ENCODE data around the gene DMRTC1B.
"Not testable (repeated sequence)": the region's sequence is repeated elsewhere in the genome, so short reads cannot be mapped to it uniquely, and the experiment has no call there.

The DMRTC1B gene, protein sequence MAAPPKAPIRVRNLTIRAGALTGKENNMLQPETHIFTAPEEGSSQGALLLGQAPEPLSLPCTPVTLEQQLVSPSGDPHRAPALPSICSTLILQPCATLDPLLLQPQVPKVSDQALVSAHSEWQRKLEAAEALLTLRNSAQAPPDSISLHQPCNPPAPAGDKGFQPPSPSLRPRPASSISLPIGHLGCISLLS

DNA sequence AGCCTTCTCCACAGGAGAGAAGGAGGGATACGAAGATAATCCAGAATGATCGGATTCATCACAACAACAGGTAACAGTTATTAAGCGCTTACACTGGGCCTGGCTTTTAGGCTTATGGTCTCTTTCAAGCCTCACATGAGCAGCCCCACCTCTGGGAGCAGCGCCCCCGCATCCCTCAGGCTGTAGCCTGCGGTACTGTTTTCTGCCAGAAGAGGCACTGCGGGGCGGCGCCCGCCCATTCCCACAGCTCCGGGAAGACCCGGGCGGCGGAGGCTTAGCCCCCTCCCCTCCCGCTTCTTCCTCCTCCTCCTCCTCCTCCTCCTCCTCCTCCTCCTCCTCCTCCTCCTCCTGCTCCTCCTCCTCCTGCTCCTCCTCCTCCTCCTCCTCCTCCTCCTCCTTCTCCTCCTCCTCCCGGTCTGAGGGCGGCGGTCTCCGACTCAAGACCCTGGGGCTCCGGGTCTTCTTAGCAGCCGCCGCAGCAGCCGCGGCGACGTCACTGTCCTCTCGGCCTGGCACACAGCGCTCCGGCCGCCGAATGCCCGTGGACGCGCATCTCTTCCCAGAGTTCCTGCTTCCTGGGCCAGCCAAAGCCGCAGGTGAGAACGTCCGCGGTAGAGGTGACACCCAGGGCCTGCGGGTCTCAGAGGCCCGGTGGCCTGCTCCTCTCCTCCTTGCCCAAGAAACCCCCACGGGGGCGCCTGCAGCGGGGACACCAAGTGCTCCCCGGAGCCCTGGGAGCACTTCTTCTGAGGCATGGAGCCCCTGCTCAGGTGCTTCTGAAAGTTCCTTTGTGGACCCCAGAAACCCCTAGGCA is at the start of gene DMRTC1B:
TSS of gene DMRTC1B (plus strand) at position 238 of the 814 bp plus-strand sequence. CDS start 68,246 bp downstream, outside the sequence.
- not testable (repeated sequence) for DNase-seq

DNA sequence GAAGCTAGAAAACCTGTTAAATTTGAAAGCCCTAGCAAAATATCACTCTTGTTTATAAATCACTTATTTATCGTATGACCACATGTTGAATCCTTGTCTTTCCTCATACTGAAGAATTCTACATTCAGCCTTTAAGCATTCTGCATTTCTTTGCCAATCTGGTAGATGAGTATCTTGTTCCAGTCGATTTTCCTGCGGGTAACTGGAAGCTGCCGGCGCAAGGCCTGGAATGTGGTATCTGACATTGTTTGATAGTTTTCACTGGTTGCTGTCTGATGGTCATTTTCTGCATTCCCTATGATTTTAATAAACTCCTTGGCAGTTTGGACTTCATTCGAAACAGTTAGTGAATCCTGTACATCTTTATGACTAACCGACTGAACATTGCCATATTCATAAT is 48.8 kb upstream of the DMRTC1B start:
- DNase-seq, result no peak

DNA sequence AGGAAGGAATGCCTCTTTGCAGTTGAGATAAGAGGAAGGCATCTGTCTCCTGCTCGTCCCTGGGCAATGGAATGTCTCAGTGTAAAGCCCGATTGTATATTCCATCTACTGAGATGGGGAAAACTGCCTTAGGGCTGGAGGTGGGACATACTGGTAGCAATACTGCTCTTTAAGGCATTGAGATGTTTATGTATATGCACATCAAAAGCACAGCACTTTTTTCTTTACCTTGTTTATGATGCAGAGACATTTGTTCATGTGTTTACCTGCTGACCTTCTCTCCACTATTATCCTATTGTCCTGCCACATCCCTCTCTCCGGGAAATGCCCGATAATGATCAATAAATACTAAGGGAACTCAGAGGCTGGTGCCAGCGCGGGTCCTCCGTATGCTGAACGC is 43.1 kb upstream of the DMRTC1B start:
- DNase-seq, result not testable (repeated sequence)

DNA sequence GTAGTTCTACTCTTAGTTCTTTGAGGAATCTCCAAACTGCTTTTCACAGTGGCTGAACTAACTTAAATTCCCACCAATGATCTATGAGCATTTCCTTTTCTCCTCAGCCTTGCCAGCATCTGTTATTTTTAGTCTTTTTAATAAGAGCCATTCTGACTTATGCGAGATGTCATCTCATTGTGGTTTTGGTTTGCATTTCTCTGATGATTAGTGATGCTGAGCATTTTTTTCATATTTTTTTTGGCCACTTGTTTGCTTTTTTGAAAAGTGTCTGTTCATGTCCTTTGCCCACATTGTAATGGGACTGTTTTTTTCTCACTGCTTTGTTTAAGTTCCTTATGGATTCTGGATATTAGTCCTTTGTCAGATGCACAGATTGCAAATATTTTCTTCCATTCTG is 41.1 kb upstream of the DMRTC1B start:
- DNase-seq, result no peak

DNA sequence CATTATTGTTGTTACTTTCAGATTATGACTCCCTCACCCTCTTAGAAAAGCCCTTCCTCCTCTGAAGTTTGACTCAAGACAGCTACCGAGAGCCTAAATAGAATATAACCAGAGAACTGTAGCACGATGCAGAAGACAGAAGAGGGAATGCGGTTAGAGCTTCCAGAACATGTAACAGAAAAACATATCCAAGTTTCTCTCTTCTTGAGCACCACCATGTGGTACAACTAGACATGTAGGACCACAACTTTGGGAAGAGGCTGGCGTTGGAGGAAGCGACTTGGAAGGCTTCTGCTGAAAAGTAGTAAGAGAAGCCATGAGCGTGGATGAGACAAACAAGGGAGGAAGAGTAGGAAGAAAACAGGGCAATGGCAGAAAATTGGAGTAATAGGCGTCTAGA is 31.1 kb upstream of the DMRTC1B start:
- DNase-seq, result not testable (repeated sequence)

DNA sequence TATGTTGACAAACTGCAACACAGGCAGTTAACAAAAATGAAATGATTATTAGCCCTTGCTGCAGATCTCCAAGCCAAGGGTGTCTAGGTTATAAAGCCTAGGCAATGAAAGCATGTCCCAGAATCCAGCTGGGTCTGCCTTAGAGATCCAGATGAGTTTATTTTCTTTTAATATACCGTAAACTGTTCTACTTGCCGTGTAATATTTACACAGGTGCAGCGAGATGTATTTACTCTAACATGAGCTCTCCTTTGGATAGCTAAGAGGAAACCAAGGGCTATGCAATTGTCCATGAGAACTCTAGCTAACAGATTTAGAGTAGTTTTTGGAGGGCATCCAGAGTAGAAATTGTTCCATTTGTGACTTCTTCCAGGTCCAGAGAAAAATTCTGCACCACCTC is 28.1 kb upstream of the DMRTC1B start:
- DNase-seq, result not testable (repeated sequence)

DNA sequence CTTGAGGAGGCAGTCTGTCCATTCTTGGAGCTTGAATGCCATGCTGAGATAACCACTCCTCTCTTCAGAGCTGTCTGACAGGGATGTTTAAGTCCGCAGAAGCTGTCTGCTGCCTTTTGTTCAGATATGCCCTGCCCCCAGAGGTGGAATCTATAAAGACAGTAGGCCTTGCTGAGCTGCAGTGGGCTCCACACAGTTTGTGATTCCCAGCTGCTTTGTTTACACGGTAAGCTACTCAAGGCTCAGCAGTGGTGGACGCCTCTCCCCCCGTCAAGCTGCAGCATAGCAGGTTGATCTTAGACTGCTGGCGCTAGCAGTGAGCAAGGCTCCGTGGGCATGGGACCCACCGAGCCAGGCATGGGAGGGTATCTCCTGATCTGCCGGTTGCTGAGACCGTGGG is 16.2 kb upstream of the DMRTC1B start:
- not testable (repeated sequence) for DNase-seq

DNA sequence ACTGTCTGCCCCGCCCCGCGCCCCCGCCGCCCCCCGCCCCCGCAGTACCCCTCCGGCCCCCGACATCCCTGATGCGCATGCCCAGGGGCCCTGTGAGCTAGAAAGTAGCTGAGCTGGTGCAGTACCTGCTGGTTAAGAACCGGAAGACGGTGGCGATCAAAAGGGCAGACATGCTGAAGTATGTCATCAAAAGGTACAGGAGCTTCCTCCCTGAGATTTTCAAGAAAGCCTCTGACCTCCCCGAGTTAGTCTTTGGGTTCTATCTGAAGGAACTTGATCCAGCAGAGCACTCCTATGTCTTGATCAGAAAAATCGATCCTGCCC is 739 bp downstream of the DMRTC1B start:
- not testable (repeated sequence) for DNase-seq

DNA sequence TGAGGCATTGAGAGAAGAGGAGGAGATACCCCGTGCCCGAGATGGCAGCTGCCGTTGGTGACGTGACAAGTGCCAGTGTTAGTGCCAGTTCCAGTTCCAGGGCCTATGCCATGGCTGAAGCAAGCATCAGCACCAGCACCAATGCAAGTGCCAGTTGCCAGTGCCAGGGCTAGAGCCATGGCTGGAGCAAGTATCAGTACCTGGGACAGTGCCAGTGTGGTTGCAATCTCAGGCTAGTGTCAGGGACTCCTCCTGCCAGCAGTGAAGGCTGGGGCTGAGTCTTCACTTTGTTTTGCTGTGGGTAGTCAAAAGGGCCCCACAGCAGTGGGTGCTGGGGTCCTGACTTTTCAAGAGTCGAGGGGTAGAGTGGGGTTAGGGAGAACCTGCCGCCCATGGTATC is 1.5 kb downstream of the DMRTC1B start:
- DNase-seq, result not testable (repeated sequence)

DNA sequence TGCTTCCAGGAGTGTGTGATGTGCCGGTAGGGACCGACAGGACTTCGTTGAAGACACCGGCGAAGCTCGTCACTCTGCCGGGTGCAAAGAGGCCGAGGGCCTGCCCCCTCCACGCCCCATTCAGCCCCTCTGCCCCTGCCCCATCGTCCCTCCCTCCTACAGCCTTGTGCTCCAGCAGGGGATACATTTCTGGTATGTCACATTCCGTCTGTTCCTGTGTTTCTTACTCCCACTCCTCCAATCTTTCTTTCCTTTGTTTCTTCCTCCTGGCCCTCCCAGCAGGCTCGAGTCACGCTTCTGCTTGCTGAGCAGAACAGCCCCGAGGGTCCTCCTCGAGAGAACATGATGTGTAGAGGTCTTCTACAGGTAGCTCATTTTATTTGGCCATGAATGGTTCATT is 5.9 kb downstream of the DMRTC1B start, which contains the start of gene FAM236B:
TSS of gene FAM236B (minus strand) at position 101 of the 400 bp plus-strand sequence. CDS start at position 1, 100 bp downstream.
- DNase-seq, result not testable (repeated sequence)

DNA sequence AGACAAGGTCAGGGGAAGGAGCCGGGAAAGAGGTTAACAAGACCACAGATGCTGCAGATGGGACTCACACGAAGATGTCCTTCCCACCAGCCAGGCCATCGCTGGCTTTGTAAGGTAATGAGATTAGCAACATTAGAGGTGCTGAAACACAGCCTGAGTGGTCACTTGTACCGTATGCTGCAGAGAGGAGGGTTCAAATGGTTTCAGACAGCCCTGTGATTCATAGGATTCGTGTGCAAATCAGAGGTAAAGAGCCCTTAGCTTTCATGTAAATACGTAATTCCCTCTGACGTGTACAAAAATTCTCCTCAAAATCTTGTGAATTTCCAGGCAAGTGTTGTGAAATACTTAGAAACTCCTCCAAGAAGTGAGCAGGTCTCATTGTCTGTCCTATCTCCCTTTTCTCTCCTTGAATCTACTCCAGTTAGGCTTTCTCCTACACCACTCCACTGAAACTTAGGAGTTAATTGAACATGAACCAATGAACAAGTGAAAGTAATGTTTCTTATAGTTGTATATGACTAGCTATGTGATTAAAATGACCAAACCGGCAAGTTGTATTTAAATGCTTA is 6.8 kb downstream of the DMRTC1B start:
- DNase-seq, result not testable (repeated sequence)

DNA sequence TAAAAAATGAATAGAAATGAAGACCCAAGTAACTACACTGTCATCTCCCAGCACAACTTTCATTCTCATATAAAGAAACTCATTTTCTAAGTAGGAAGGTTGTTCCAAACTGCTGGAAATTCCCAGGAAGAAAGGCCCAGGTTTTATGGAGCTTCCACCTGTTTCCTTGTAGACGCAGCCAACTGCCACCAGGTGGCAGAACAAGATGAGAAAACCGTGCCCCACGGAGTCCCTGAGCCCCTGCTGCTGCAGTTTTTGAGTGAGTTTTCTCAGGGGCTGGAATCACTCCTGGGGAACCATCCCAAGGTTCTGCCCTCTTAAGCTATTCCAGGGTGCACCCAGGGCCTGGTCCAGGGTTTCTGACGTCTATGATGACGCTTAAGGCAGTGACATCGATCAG is 7.3 kb downstream of the DMRTC1B start:
- not testable (repeated sequence) for DNase-seq

DNA sequence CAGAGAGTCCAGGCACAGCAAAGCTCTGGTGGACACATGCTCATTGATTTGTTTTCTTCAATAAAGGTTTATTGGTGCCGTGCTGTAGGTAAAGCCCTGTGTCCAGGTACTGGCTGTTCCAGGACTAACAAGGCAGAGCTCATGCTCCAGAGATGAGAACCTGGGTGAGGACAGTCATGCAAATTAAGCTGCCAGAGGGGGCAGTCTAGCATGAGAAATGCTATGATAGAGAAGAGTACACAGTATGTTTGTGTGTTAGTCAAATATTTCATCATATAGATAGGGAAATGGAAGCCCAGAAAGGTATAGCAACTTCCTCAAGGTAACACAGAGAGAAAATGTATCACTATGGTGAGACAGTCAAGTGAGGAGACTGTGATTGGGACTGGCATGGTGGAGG is 11.5 kb downstream of the DMRTC1B start:
- DNase-seq, result not testable (repeated sequence)

DNA sequence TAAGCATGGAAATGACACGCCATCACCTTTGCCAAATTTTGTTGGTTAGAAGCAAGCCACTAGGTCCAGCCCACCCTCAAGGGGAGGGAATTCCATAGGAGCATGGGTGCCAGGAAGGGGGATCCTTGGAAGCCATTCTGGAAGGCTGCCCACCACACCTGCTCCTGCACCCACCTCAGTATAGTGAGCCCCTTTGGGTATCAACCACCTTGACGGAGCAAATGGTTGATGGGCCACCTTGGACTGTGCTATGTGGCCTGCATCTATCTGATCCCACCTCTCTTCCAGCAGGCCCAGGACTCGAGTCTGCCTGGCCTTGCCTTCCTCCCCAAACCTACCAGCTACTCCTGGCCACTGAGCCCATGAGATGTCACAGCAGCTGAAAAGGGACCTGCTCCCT is 13.7 kb downstream of the DMRTC1B start:
- not testable (repeated sequence) for DNase-seq

DNA sequence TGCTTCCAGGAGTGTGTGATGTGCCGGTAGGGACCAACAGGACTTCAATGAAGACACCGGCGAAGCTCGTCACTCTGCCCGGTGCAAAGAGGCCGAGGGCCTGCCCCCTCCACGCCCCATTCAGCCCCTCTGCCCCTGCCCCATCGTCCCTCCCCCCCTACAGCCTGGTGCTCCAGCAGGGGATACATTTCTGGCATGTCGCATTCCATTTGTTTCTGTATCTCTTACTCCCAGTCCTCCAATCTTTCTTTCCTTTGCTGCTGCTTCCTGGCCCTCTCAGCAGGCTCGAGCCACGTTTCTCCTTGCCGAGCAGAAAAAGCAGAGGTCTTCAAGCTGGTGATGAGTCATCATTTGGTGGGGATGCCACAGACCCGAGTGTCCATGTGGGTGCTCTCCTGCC is 31.4 kb downstream of the DMRTC1B start, which contains the start of gene FAM236D:
TSS of gene FAM236D (minus strand) at position 101 of the 400 bp plus-strand sequence. CDS start at position 1, 100 bp downstream.
- DNase-seq, result not testable (repeated sequence)

DNA sequence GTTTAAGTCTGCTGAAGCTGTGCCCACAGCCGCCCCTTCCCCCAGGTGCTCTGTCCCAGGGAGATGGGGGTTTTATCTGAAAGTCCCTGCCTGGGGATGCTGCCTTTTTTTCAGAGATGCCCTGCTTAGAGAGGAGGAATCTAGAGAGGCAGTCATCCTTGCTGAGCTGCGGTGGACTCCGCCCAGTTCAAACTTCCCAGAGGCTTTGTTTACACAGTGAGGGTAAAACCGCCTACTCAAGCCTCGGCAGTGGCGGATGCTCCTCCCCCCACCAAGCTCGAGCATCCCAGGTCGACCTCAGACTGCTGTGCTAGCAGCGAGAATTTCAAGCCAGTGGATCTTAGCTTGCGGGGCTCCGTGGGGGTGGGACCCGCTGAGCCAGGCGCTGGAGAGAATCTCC is 54.0 kb downstream of the DMRTC1B start:
- not testable (repeated sequence) for DNase-seq

DNA sequence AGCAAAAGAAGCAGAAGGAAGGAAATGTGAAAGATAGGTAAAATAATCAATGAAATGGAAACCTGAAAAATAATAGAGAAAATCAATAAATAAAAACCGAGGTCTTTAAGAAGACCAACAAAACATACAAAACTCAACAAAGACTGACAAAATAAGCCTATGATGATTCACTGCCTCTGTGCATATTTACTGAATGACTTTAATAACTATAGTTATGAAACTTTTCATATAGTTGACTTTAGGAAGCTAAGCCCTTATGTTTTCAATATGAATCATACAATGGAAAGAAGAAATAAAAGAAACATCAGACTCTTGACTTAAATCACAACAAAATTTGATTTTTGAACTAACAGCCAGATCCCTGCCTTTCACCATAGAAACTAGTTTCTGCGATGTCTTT is 60.8 kb downstream of the DMRTC1B start:
- DNase-seq, result not testable (repeated sequence)

DNA sequence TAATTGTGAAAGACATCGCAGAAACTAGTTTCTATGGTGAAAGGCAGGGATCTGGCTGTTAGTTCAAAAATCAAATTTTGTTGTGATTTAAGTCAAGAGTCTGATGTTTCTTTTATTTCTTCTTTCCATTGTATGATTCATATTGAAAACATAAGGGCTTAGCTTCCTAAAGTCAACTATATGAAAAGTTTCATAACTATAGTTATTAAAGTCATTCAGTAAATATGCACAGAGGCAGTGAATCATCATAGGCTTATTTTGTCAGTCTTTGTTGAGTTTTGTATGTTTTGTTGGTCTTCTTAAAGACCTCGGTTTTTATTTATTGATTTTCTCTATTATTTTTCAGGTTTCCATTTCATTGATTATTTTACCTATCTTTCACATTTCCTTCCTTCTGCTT is 106.2 kb downstream of the DMRTC1B start:
- not testable (repeated sequence) for DNase-seq

DNA sequence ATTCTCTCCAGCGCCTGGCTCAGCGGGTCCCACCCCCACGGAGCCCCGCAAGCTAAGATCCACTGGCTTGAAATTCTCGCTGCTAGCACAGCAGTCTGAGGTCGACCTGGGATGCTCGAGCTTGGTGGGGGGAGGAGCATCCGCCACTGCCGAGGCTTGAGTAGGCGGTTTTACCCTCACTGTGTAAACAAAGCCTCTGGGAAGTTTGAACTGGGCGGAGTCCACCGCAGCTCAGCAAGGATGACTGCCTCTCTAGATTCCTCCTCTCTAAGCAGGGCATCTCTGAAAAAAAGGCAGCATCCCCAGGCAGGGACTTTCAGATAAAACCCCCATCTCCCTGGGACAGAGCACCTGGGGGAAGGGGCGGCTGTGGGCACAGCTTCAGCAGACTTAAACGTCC is 113.0 kb downstream of the DMRTC1B start:
- not testable (repeated sequence) for DNase-seq

Data from KG1 (cell line).